T47D (cell line): Measurements from ENCODE around the gene ERCC5.

Experiments
- DNase-seq, 2 experiments: peaks; one replicate each; pipeline versions ENCODE4 v3.0.0 to v3.0.0-alpha.2; 2011 to 2012; ENCODE audit warnings: low read depth in 1 of 2, low spot score in 1 of 2
- JUND ChIP-seq: IDR thresholded peaks from 2 replicates; pipeline ENCODE4 v1.6.1; 2012; ENCODE audit warnings: low read depth
- in situ Hi-C: cut with HindIII; loops from 2 replicates; pipeline ENCODE4 v1.10.0; 2016; ENCODE audit warnings: low sequenced_read_pairs, low pct_unique_long_range_greater_than_20kb

Gene ERCC5

GRCh38 chr13:102848956-102849355, 3.1 kb downstream of the ERCC5 start:
- DNase-seq = no peak
- in situ Hi-C loops = no loop called here
- TF ChIP-seq JUND = no peak

DNA sequence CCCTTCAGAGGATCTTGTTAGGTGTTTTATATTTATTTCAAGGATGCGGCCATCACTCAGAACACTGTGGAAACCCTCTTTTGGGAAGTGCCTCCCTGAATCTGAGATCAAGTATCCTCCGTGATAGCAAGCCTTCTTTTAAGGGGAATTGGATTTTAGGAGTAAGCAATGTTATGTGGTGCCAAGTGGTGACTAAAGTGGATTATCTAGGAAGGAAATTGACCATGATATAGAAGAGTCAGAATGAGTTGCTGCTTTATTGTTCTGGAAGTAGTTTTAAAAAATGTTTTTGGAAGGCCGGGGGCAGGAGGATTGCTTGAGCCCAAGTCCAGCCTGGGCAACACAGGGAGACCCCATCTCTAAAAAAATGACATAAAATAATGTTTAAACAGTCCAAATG, 6.7 kb downstream of the ERCC5 start:
- DNase-seq = no peak
- TF ChIP-seq JUND = no peak
- in situ Hi-C loops = no loop called here

DNA sequence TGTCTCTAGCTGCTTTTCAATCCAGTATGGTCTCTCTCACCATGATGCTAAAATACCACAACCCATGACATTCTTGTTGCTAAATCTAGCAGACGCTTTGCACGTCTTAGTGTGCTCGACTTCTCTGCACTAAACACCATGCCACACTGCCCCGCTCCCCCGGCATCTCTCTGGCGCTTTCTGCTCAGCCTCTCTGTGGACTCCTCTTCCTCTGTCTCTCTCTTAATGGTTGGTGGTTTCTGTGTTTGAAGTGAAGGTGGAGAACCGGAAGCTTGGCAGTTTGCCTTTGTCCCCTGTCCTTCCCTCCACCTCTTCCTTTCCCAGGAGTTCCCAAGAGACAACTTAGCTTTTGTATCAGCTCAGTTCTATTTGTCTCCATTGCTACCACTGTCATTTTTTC, 8.8 kb downstream of the ERCC5 start:
- no peak for DNase-seq
- in situ Hi-C loops = no loop called here
- no peak for TF ChIP-seq JUND

DNA sequence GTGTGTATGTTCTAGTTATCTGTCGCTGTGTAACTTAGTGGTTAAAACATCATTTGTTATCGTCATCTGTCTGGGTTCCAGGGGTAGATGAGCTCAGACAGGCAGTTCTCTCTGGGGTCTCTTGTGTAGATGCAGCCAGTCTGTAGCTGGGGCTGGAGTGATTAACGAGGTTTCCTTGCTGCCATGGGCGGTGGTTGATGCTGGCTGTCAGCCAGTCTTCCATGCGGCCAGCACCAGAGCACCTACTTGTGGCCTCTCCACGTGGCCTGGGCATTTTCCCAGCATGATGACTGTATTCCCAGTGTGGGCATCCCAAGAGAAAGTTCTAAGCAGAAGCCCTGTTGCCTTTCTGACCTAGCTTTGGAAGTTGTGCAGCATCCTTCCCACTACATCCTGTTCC, 10.7 kb downstream of the ERCC5 start:
- no peak for TF ChIP-seq JUND
- in situ Hi-C loops = no loop called here
- no peak for DNase-seq

DNA sequence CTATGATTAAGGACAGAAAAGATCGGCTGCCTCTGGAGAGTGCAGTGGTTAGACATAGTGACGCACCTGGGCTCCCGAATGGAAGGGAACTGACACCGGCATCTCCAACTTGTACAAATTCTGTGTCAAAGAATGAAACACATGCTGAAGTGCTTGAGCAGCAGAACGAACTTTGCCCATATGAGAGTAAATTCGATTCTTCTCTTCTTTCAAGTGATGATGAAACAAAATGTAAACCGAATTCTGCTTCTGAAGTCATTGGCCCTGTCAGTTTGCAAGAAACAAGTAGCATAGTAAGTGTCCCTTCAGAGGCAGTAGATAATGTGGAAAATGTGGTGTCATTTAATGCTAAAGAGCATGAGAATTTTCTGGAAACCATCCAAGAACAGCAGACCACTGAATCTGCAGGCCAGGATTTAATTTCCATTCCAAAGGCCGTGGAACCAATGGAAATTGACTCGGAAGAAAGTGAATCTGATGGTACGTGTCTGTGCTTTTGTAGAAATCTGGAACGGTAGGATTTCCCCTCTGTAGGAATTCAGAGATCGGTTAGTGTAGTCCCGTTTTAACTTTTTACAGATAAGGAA, 16.9 kb downstream of the ERCC5 start:
- in situ Hi-C loops = no loop called here
- no peak for DNase-seq
- no peak for TF ChIP-seq JUND

- in situ Hi-C loops = no loop called here
- no peak for DNase-seq
- no peak for TF ChIP-seq JUND
Measured at GRCh38 chr13:102863590-102863989, 17.8 kb downstream of the ERCC5 start.

GRCh38 chr13:102868366-102868936, 22.6 kb downstream of the ERCC5 start:
- TF ChIP-seq JUND = no peak
- no peak for DNase-seq
- in situ Hi-C loops = no loop called here

- DNase-seq = no peak
- no peak for TF ChIP-seq JUND
- in situ Hi-C loops = no loop called here
Measured at GRCh38 chr13:102869948-102870676, 24.3 kb downstream of the ERCC5 start.

- DNase-seq = peak; percentile 9 to 39
- TF ChIP-seq JUND = no peak
Measured at GRCh38 chr13:102870677-102871415, 25.0 kb downstream of the ERCC5 start.

DNA sequence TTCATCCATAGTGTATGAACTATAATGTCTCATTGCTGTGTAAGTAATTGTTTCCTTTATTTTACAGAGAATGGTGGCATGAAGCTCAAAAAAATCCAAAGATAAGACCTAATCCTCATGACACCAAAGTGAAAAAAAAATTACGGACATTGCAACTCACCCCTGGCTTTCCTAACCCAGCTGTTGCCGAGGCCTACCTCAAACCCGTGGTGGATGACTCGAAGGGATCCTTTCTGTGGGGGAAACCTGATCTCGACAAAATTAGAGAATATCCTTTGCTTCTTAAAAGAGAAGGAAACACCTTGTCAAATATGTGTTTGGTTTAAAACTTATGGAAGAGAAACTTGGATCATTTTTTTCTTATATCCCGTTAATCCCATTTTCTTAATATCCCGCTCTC, 26.3 kb downstream of the ERCC5 start:
- in situ Hi-C loops = no loop called here
- no peak for TF ChIP-seq JUND

More at GRCh38 chr13:102870677-102871415, 25.0 kb downstream of the ERCC5 start:
- in situ Hi-C loops = no loop called here

DNA sequence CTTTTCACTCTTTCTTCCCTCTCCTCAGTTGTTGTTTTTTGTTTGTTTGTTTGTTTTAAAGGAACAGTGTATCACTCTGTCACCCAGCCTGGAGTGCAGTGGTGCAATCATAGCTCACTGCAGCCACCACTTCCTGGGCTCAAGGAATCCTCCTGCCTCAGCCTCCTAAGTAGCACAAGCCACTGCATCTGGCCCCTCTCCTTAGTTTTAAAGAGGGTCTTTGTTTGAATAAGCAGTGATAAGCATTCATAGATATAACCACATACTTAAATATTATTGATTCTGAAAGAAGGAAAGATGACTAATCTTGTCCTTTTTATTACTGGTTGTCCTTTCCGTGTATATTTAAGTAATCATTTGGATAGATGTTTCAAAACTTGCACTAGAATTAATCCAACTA, 26.7 kb downstream of the ERCC5 start:
- no peak for DNase-seq
- TF ChIP-seq JUND = no peak
- in situ Hi-C loops = no loop called here

More for the DNA sequence above, 26.3 kb downstream of the ERCC5 start:
- DNase-seq = no peak

DNA sequence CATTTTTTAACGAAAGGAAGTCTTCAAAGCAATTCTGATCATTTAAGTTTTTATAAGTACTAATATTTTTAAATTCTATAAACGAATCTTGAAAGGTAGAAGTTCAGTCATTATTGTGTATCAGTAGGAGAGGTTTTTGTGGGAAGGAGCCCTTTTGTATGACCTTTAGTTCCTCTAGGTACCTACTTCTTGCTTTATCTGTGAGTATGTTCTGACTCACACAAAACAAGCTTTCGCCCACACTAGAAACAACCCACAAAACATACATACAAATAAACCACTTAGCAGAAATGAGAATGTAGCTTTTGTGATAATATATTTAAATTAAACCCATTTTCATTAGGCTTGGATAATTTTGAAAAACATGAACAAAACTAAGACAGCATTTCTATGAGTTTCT, 27.8 kb downstream of the ERCC5 start:
- in situ Hi-C loops = no loop called here
- no peak for TF ChIP-seq JUND
- no peak for DNase-seq

DNA sequence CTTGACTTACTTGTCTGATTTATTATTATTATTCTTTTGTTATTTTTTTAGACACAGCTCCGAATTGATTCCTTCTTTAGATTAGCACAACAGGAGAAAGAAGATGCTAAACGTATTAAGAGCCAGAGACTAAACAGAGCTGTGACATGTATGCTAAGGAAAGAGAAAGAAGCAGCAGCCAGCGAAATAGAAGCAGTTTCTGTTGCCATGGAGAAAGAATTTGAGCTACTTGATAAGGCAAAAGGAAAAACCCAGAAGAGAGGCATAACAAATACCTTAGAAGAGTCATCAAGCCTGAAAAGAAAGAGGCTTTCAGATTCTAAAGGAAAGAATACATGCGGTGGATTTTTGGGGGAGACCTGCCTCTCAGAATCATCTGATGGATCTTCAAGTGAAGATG, 29.4 kb downstream of the ERCC5 start:
- TF ChIP-seq JUND = no peak
- DNase-seq = no peak
- in situ Hi-C loops = no loop called here
